Amniotic stem cell (primary cell): ENCODE data around the gene PPP1R3G.

Experiments used
- DNase-seq: peaks from one replicate; lab custom pipeline; 2025; lab: John Stamatoyannopoulos, UW

Gene PPP1R3G

DNA sequence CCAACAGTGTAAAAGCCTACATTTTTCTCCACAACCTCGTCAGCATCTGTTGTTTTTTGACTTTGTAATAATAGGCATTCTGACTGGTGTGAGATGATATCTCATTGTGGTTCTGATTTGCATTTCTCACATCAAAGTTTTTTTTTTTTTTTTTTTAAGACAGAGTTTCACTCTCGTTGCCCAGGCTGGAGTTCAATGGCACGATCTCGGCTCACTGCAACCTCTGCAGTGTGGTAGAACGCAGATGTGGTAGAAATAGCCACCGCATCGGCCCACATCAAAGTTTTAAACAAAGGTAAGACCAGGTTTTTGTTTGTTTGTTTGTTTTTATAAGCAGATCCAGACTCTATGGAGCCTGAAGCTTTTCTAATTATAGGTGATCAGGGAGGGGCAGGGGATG lies 12.7 kb upstream of the PPP1R3G start:
- no peak for DNase-seq

GRCh38 chr6:5073992-5074391 lies 11.1 kb upstream of the PPP1R3G start:
- no peak for DNase-seq

DNA sequence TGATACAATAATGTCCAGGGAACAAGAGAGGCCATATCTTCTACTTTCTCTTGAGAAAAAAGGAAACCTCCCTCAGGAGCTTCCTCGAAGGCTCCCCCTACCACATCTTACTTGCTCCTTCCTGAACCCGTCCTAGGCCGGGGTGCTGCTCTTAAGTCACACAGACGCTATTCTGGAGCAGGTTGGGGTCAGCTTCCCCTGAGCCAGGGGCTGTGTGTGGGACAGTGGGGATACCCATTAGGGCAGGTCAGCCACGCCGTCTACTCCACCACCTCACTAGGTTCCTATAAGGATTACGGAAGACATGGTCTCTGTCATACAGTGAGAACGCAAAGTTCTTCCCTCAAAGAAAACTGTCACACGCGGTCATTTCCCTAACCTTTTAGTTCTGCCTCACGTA lies 8.2 kb upstream of the PPP1R3G start:
- no peak for DNase-seq

DNA sequence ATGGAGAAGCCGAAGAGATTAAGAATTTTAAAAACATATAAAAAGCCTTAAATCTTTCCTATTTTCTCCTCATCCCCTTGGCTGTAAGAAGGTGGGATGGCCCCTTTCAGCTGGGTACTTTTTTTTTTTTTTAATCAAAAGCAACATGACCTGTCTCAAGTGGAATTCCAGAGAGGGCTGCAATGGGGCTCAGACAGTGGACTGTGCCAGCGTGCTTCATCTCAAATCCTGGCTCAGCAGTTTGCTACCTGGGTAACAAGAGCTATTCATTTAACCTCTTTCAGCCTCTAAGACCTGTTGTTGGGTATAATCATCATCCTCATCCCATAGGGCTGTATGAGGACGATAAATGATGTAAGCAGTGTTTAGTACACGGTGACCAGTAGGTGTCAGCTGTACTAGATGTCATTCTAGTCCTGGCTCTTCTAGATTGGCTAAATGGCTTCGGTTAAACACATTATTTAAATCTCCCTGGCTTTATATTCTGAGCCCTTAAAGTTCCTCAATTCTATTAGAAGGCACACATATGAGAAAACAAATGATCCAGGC lies 6.9 kb upstream of the PPP1R3G start:
- no peak for DNase-seq

GRCh38 chr6:5079692-5080091 lies 5.4 kb upstream of the PPP1R3G start:
- no peak for DNase-seq

DNA sequence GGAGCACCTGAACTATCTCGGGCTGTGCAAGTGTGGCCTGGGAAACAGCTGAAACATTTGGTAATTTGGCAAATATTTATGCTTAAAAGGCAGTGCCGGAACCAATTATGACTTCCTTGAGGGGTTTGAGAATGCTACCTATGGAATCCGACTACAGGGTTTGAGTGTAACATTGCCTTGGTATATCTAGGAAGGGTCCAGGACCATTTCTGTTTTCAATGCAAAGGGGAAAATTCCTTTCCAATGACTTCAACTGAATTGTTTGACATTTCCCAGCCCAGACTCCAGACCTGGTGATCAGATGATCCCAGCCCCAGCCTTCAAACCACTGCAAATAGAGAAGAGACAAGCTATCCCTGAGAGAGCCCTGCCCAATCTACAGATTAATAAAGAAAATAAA lies 4.6 kb upstream of the PPP1R3G start:
- DNase-seq: no peak

GRCh38 chr6:5081182-5081581 lies 4.0 kb upstream of the PPP1R3G start:
- no peak for DNase-seq

DNA sequence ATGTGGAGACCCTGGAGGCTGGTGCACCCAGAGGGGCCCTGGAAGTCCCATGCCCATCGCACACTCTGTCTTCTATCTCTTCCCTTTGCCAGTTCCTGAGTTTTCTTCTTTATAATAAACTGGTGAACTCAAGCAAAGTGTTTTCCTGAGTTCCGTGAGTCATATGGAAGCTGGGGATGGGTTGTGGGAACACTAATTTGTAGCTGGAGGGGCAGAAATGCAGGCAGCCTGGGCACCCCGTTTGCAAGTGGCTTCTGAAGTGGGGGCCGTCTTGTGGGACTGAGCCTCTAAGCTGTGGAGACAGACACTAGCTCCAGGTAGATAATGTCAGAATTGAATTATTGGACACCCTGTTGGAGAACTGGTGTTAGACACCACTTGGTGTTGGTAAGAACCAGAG lies 3.2 kb upstream of the PPP1R3G start:
- no peak for DNase-seq

DNA sequence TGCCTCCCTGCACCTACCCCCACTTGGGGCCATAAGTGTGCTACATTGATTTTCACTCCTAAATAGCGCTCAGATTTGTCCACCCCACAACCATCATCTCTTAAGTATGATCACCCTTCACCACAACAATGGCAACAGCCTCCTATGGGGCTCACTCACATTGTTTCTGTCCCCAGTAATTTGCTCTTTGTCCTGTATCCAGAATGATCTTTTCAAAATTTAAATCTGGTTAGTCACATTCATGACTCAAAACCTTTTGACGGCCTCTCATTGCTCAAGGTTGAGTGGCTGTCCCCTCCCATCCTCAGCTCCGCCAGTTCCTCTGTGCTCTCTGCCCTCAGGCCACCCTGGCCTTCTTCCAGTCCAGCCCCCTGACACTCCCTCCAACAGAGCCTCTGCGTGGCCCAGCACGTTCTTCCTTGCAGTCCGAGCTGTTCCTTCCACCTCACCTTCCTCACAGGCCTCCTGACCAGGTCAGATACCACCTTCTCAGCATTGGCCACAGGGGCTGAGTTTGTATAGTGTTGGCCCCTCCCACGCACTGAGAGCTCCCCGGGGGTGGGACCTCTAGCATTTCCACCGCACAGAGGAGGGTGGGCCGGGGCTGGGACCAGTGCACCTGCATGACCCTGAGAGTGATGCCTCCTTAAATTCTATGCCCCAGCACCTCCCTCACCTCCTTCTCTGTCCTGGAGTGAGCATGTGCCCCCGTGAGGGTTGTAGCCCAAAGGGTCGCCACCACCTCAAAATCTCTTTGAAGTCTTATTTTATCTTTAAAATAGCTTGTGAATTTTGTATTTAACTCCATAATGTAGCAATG lies 2.4 kb upstream of the PPP1R3G start:
- DNase-seq: peak; percentile 65

- no peak for DNase-seq
Observed at GRCh38 chr6:5083307-5083583, 1.9 kb upstream of the PPP1R3G start.

DNA sequence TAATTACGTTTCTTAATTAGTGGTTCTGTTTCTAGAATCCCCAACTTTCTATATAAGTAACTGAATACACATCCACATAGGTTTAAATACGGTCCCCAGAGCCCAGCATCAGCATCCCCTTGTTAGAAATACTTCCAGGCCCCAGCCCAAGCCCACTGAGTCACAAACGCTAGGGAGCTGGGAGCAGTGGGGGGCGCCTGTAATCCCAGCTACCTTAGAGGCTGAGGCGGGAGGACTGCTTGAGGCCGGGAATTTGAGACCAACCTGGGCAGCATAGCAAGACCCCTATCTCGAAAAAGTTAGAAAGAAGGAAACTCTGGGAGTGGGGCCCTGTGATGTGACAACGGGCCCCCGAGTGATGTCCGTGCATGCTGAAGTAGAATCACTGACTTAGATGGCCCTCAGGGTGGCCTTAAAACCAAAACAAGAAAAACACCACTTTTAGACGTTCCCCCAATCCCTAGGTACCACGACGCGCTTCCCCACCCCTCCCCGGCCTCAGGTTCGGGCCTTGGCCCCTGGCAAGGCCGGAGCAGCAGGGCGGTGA lies 1.3 kb upstream of the PPP1R3G start:
- DNase-seq: no peak

GRCh38 chr6:5084360-5084780 lies 771 bp upstream of the PPP1R3G start:
- no peak for DNase-seq

- DNase-seq: no peak
Observed at GRCh38 chr6:5085648-5086293, 630 bp downstream of the PPP1R3G start.

DNA sequence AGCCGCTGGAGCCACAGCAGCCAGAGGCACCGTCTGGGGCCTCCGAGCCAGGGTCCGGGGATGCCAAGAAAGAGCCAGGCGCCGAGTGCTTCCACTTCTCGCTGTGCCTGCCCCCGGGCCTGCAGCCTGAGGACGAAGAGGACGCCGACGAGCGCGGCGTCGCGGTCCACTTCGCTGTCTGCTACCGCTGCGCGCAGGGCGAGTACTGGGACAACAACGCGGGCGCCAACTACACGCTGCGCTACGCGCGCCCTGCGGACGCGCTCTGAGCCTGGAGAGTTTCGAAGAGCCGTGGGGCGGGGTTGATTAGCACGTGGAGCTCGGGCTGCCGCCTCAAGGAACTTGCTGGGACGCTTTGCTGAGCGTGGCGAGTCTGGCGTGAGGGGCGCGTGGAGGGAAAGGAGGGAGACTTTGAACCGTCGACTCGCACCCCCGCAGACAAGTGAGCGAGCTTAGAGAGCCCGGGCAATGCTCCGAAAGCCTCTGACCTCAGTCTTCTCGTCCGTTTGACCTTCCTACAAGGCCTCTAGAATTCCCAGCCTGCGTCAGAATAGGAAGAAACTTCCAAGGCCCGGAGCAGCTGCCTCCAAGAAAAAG lies 1.3 kb downstream of the PPP1R3G start:
- no peak for DNase-seq

- no peak for DNase-seq
Observed at GRCh38 chr6:5087389-5087788, 2.2 kb downstream of the PPP1R3G start.

DNA sequence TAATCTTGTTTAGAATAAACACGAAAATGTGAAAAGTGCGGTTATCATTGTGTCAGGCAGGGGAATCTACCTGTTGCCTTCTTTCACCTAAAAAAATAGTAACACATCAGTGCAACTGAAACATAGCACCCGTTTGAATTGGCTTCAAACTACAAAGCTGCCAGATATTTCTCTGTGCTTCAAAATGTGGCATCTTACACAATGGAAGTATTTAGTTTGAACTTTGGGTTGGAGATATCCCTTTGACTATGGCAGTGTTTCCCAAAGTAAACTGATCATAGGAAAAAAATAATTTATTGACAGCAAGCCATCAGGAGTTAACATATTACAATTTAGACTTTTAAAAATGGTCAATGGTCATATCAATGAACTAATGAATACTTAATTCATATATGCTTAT lies 3.6 kb downstream of the PPP1R3G start:
- no peak for DNase-seq

DNA sequence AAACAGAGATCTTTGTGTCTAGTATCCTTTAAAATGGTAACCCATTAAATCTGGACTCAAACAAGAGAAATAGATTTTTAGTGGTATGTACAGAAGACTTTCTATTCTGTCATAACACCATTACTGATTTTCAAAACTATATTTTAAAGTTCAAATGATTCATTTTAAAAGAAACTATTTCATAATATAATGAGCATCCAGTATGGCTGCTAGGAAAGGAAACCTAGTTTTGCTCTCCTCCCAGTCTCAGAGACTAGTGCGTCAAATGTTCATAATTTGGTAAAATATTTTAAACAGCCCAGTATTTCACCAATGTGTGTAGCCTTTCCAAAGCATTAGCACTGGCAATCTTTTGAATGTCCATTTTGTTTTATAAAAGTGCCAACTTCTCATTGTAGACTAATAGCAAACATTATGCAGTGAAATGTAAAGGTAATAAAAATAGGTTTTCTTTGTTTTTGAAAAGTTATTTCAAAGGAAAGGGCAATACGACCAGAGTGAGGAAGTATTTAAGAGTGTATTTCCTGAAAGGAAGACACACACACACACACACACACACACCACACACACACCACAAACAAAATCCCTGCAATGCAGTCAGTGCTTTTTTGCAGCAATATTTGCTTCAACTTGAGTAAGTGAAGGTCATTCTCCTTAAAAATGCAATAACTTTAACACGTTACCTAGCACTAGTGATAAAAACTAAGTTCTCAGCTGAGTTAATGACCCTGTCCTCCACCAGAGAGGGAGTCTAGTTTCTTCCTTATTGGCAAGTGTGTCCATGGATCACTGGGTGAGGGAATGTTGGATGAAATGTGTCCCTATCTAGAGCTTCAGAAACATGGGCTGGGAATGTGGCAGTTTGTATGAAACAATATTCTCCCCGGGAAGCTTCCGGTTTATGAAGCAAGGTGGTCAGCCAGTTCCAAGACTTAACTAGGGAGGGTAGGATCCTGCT lies 4.6 kb downstream of the PPP1R3G start:
- no peak for DNase-seq

DNA sequence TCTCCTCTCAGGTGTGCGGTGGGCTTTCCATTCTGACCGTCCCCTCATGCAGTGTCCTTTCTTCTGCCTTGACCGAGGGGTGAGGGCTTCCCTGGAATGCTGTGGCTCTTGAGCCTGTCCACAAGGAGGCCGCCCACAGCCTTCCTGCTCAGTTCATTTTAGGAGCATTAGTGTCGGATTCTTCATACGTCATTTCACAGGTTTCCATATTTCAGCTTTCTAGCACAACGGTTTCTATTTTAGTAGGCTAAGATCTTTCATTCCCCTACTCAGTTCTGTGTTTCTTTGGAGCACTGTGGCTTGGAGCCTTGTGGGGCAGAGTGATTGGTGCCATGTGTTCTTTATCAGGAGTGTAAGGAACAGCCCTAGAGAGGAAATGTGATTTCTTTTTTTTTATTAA lies 5.5 kb downstream of the PPP1R3G start:
- DNase-seq: no peak

DNA sequence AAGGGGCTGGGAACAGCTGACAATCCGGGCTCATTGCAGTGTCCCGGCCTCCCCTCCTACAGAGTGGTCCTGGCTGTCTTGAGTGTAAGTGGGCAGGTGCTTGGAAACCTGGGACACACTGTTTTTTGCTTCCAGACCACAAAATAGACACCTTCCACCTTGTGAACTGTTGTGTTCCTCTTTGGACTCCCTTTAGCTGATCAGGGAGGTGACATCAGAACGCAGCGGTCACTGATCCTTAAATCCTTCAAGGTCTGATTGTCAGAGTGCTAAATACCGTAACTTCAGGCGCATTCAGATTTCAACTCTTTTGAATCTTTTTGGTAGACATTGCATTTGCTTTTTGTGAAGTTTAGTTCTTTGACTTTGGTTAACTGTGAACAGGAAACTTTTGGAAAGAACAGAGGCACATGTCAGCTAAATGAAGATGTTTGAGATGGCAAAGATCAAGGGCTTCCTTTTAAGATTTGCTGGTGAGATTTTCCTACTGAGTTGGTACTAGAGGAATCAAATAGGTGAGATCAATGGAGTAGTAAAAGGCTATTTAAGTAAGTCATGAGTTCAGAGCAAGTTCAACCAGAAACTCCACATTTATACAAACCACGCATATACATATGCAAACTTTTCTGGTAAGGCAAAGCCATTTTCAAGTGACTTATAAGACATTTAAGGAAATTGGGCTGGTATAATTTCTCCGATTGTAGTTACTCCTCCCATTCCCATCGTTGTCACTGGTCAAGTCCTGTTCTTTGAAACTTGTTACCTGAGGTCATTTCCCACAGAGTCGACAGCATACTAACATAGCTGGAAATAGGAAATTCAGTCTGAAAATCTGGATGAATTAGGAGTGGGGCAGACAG lies 6.3 kb downstream of the PPP1R3G start:
- DNase-seq: no peak

- no peak for DNase-seq
Observed at GRCh38 chr6:5093231-5094015, 8.3 kb downstream of the PPP1R3G start.
